Activated gamma-delta T cell treated with Interleukin-2 at 50 U/mL for 16 hours (primary cell): Measurements from ENCODE around the gene INAVA.

Experiments
- DNase-seq: peaks from one replicate; pipeline ENCODE4 v3.0.0-alpha.2; 2020

The INAVA gene

DNA sequence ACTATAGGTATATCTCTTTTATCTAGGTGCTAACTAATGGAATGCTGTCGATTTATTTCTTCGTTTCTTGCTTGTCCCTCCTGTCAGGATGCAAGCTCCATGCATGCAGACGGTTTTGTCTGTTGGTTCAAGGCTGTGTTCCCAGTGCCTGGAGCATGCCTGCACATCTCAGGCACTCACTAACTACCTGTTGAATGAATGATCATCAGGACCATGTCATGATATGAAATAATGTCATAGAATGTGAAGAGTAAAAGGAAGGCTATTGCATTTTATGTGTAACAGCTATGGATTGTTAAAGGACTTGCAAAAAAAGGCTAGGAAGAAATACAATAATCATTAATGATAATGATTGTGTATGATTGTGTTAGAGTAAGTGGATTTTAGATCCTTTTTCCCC is 17.7 kb upstream of the INAVA start:
- no peak for DNase-seq

GRCh38 chr1:200877839-200878551 is 16.7 kb upstream of the INAVA start:
- peak; percentile 31 for DNase-seq

GRCh38 chr1:200880212-200880611 is 14.5 kb upstream of the INAVA start:
- no peak for DNase-seq

DNA sequence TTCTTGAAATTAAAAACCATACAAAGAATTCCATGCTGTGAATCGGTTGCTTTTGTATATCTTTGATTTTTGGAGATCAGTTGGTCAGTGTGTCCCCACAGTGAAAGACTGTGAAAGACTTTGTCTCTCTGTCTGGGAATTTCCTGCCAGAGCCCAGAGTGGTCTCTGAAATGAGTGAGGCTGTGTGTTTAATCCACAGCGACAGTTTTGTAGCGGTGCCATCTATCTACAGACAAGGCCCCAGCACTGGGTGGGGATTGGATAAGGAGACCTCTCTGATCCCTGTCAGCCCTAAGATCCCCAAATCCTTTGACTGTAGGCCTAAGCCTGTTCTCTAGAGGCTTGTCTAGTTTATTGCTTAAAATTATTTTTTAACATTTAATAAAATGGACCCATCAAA is 11.6 kb upstream of the INAVA start:
- DNase-seq: no peak

DNA sequence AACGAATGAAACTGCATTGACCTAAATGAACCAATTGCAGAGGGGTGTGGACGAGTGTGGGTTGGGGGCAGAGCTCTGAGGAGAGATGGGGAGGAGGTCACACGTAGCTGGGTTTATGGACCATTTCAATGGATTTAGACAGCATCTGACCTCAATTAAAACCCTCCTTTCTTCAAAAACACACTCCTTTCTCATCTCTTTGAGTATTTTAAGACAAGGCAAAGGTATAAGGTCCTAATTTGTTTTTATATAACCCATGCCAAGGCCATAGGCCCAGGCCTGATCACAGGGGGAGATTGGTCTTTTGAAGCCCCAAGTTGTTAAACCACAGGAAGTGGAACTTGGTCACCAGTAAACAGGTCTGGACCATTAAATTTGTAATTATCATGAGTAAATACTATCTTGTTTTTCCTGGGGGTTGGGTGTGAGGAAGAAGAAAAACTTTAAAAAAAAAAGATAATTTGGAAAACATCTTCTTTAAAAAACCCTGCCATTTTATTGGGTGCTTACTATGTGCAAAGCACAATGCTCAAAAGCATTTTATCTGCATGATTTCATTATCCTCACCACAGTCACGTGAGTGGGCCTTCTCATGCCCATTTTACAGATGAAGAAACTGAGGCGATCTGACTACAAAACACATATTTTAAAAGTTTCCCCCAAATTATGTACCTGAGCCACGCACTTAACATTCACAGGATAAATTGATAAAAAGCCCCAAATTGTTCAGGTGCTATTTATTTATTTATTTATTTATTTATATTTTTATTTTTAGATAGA is 8.9 kb upstream of the INAVA start:
- DNase-seq: no peak

DNA sequence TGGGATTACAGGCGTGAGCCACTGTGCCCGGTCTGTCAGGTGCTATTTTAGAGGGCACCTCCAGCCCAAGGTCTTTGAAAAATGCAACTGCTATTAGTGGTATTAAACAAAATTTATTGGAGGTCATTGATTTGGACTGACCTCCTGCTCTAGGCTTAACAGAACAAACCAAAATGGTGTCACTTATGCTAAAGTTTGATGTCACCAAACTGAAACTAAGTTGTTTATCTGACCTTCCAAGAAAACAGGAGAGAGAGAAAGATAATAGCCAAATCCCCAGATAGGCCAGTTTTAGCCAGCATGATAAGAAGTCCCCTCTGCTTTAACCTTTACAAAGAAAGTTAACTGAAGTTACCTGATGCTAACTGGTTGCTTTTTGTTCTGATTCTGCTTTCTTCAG is 8.1 kb upstream of the INAVA start:
- DNase-seq: no peak

- no peak for DNase-seq
These were observed 7.7 kb upstream of the INAVA start for GRCh38 chr1:200887036-200887435.

- no peak for DNase-seq
These were observed 6.8 kb upstream of the INAVA start for GRCh38 chr1:200887772-200888348.

DNA sequence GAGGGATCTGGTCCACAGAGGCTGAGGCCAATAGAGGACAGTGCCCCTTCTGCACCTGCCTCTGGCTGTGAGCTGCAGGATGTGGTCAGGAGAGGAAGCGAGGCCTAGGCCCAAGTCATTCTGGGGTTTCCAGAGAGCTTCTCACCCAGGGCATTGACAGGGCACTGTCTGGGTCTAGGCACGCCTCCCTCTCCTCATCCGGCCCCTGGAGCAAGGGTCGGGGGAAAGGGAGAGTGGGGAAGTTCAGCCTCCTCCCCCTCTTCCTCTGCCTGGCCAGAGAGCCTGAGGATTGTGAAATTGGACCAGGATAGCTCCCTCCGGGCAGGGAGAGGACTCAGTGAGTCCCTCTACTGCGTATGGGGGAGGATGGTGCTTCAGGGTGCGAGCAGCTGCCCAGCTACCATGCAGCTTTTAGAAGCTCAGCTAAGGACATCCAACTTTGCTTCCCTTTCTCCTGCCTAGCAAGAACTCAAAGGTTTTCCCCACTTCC is 6.3 kb upstream of the INAVA start:
- DNase-seq: peak; percentile 66

GRCh38 chr1:200889571-200889970 is 5.1 kb upstream of the INAVA start:
- no peak for DNase-seq

- no peak for DNase-seq
These were observed 4.7 kb upstream of the INAVA start for GRCh38 chr1:200890027-200890426.

DNA sequence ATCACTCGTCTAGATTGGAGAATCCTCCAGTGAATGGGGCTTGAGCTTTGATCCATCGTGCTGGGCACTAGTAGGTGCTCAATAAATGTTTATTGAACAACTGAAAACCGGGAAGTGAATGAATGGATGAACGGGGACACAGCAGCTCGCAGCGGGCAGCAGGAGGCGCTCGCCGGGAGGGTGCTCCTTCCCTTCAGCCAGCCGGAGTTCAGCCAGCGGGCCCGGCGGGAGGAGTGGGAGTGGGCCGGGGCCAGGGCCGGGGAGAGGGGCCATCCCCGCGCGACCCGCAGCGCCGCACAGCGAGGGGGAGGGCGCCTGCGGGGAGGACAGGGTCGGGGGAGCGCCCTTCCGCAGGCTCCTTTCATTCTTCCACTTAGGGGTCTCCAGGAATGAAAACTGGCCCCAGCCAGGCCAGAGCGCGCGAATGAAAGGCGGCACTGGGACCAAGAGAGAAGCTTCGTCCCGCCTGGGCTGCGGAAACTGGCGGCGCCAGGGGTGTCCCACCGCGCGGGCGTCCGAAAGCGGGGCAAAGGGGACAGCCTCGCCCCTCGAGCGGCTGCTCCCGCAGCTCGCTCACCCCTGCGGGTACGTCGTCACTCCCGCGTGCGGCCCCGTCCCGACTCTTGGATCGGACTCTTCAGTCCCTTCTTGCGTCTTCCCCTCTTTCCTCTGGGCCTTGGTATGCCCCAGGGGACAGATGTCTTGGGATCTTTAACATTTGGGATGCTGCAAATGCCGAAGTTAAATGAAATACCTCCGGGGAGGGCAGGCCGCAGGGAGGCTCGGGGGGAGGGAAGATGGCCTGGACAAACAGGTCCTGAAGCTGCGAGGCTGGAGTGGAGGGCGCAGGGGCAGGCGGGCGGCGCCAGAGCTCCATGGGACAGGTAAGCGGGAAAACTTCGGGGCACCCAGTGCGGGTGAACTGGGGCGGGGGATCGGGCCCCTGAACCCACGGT is 3.6 kb upstream of the INAVA start:
- DNase-seq: no peak

DNA sequence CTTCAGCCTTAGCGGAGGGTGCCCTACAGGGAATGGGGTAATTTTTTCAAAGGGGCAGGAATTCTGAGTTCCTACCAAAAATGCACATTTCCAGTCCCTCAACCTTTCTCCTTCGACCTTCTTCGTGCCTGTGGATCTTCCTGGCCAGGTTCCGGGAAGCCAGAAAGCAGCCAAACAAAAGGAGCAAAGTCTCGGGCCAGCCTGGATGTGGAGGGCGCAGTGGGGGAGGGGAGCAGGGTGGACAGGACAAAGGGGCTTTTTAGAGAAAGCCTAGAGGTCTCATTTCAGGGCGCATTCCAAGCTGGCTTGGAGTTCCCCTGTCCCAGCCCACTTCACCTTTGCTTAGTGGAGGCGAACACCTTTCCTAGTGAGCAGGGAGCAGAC is 2.9 kb upstream of the INAVA start:
- DNase-seq: no peak

DNA sequence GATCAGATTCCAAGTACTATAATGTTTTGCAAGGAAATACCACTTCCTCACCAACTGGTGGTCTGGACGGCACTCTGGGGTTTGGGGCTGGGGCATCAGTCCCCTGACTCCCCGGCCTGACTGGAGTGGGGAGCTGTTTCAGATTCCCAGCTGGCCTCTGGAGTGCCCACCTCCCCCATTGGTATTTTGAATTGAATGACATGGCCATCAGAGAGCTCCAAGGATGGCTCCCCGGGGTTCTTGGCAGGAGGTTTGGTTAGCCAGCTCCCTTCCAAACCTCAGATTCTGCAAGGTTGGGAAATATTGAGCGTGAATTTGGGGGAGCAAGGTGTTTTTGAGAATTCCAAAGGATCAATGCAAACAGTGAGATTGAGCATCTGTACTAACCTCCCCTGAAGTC is 2.2 kb upstream of the INAVA start:
- no peak for DNase-seq

DNA sequence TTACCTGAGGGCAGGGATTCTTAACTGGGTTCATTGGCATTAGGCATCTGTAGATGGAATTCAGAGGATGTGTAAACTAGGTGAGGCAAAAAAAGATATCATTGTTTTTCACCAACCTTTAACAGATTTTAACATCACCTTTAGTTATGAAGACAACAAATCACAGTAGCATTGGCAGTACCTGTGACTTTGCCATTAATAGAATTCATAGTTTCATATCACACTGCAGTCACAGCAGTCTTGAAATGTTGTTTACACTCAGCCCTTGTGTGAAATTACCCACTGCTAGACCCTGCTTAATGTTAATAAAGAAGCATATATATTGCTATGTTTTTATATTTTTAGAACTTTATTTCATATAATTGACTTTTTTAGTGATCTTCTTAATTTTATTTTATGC is 1.7 kb upstream of the INAVA start:
- DNase-seq: no peak

DNA sequence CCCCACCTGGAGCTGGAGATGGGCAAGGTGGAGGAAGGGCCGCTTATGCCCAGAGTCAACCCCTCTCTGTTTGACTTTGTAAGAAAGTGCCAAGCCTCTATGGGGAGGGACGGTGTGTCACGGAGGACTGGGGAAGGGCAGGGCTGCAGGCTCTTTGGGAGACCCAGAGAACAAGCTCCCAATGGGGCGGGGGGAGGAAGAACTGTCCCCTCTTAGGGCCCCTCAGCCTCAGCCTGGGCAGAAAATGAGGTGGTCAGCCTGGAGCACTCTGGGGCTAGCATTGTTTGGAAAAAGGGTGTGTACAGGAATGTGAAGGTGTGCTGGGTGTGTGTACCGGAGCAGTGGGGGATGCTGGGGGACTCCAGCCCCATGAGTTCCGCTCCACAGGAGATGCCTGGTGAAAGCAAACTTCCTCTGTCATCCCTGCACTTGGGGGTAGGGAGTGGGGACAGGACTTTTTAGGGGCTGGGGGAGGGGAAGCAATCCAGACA is 1.2 kb upstream of the INAVA start:
- no peak for DNase-seq

GRCh38 chr1:200895443-200895789 is 716 bp downstream of the INAVA start:
- DNase-seq: no peak

GRCh38 chr1:200895801-200896530 is 1.3 kb downstream of the INAVA start:
- no peak for DNase-seq

DNA sequence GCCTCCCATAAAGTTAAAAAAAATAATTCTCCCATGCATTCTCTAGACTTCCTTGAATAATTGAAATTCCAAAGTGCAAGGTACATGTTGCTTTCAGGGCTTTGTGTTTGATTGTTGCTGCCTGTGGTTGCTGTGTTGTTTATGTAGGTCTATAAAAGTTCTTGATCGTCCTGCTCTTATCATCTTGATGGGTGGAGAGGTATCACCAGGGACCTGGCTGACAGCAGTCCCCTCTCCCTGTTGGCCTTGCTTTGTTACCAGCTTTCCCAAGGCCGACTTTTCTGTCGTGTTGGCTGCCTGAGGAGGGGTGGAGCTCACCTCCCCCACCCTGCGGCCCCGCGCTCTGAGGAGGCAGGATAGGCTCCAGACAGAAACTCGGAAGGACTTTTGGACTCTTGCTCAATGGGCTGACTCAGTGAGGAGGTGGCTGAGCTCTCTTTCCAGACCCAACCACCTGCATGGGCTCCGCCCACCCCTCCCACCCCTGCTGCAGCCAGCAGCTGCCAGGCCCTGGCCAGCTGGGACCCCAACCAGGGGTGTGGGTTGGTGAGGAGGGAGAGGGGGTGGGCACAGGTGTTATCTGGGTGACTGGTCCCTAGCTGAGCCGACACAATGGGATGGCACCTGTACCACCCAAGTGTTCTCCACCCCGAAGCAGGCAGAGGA is 2.0 kb downstream of the INAVA start:
- no peak for DNase-seq

DNA sequence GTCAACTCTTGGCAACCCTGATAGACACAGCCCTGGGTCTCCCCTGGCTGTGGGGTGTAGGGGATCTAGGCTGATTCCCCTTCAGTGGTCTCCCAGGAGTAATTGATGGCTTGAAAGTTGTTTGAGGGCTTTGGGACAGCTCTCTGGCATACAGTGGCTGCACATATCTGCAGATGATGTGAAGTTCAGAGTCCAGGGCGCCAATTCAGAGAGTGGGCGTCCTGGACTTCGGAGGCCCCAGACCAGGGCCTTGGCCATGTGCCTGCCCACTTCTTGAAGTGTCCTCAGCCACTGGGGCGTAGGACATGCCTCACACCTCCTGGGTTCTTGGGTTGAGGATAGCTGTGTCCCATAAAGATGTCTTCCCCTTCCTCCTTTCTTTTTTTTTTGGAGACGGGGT is 2.6 kb downstream of the INAVA start:
- DNase-seq: no peak

- no peak for DNase-seq
These were observed 4.3 kb downstream of the INAVA start for GRCh38 chr1:200899015-200899386.

- DNase-seq: no peak
These were observed 4.8 kb downstream of the INAVA start for GRCh38 chr1:200899451-200899915.
